AG09319 (cell line): Measurements from ENCODE around the gene RLN3.

ENCODE experiments used
- DNase-seq: peaks from one replicate; pipeline ENCODE4 v3.0.0-alpha.2; 2010; ENCODE audit warnings: low read depth; ENCODE audit errors: extremely low read depth
- TF ChIP-seq, protein P1 (sequence below): IDR thresholded peaks from 2 replicates; pipeline ENCODE4 v1.5.1; 2011; ENCODE audit warnings: low read depth, mild to moderate bottlenecking, inconsistent platforms, low read length, moderate library complexity

Gene RLN3

GRCh38 chr19:13986348-13986904 lies 41.5 kb upstream of the RLN3 start:
- no peak for DNase-seq
- TF ChIP-seq, protein P1, sequence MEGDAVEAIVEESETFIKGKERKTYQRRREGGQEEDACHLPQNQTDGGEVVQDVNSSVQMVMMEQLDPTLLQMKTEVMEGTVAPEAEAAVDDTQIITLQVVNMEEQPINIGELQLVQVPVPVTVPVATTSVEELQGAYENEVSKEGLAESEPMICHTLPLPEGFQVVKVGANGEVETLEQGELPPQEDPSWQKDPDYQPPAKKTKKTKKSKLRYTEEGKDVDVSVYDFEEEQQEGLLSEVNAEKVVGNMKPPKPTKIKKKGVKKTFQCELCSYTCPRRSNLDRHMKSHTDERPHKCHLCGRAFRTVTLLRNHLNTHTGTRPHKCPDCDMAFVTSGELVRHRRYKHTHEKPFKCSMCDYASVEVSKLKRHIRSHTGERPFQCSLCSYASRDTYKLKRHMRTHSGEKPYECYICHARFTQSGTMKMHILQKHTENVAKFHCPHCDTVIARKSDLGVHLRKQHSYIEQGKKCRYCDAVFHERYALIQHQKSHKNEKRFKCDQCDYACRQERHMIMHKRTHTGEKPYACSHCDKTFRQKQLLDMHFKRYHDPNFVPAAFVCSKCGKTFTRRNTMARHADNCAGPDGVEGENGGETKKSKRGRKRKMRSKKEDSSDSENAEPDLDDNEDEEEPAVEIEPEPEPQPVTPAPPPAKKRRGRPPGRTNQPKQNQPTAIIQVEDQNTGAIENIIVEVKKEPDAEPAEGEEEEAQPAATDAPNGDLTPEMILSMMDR: no peak

- DNase-seq: no peak
- TF ChIP-seq, protein P1: no peak
These were observed 40.7 kb upstream of the RLN3 start for GRCh38 chr19:13987101-13987890.

GRCh38 chr19:13989487-13989886 lies 38.5 kb upstream of the RLN3 start:
- TF ChIP-seq, protein P1: no peak
- no peak for DNase-seq

DNA sequence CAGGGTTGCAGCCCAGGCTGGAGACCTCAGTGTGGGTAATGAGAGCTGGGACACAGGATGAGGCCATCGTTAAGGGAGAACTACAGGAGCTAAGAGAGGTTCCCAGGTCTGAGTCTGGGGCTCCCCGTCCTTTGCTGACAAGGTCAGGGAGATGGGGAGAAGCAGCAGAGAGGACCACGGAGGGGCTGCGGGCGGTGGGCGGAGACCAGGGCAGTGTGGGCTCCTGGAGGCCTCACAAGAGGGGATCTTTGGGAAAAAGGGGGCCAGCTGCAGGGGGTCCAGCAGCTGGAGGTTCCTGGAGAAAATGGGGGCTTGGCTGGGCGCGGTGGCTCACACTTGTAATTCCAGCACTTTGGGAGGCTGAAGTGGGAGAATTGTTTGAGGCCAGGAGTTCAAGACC lies 37.9 kb upstream of the RLN3 start:
- no peak for DNase-seq
- TF ChIP-seq, protein P1: no peak

DNA sequence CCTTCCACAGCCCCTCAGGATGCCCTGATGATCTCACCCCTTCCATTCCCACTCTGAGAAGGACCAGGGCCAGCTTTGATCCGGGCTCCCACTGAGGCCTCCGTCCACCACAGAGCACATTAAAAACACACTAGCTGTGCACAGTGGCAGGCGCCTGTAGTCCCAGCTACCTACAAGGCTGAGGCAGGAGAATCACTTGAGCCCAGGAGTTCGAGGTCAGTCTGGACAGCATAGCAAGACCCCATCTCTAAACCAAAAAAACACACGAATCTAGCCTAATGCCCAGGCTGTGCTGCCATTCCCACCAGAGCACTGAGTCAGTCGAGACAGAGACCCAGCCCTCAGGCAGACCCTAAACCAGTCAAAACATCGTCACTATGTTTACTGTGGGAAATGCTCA lies 35.9 kb upstream of the RLN3 start:
- DNase-seq: no peak
- TF ChIP-seq, protein P1: no peak

- DNase-seq: no peak
- TF ChIP-seq, protein P1: no peak
These were observed 34.2 kb upstream of the RLN3 start for GRCh38 chr19:13993590-13994300.
